GM21786 (cell line): ENCODE data around the gene RAB1A.

Experiments
- ATAC-seq: cut with Tn5 transposase; IDR thresholded peaks from one replicate; pipeline ENCODE4 v1.9.1; 2021; ENCODE audit not compliant: unreplicated experiment

RAB1A gene

GRCh38 chr2:65096948-65097347 is 33.0 kb downstream of the RAB1A start:
- ATAC-seq, result no peak

GRCh38 chr2:65093211-65093610 is 36.7 kb downstream of the RAB1A start:
- ATAC-seq, result no peak

- no peak for ATAC-seq
Measured at GRCh38 chr2:65092791-65093190, 37.1 kb downstream of the RAB1A start.

- no peak for ATAC-seq
Measured at GRCh38 chr2:65085148-65085547, 44.8 kb downstream of the RAB1A start.

- ATAC-seq, result no peak
Measured at GRCh38 chr2:65081232-65081685, 48.6 kb downstream of the RAB1A start.

GRCh38 chr2:65079017-65079416 is 50.9 kb downstream of the RAB1A start:
- no peak for ATAC-seq

- no peak for ATAC-seq
Measured at GRCh38 chr2:65077898-65078297, 52.0 kb downstream of the RAB1A start.

- no peak for ATAC-seq
Measured at GRCh38 chr2:65076345-65076710, 53.6 kb downstream of the RAB1A start.

- no peak for ATAC-seq
Measured at GRCh38 chr2:65075605-65076344, 54.1 kb downstream of the RAB1A start.

- no peak for ATAC-seq
Measured at GRCh38 chr2:65075176-65075575, 54.7 kb downstream of the RAB1A start.

- no peak for ATAC-seq
Measured at GRCh38 chr2:65073879-65074565, 55.9 kb downstream of the RAB1A start.

GRCh38 chr2:65072181-65072970 is 57.5 kb downstream of the RAB1A start:
- peak; percentile 52 for ATAC-seq

GRCh38 chr2:65071499-65072180 is 58.3 kb downstream of the RAB1A start:
- no peak for ATAC-seq

- no peak for ATAC-seq
Measured at GRCh38 chr2:65070856-65071255, 59.0 kb downstream of the RAB1A start.

- ATAC-seq, result no peak
Measured at GRCh38 chr2:65070172-65070830, 59.6 kb downstream of the RAB1A start.

GRCh38 chr2:65069439-65069824 is 60.5 kb downstream of the RAB1A start:
- no peak for ATAC-seq

- ATAC-seq, result no peak
Measured at GRCh38 chr2:65067806-65068553, 61.9 kb downstream of the RAB1A start.

- peak; percentile 76 for ATAC-seq
Measured at GRCh38 chr2:65064728-65065552, 65.0 kb downstream of the RAB1A start.
